Measurements from ENCODE around the gene HDLBP. TPM values are rescaled to one million over a fixed set of nuclear protein-coding genes. Genes with fewer than 3 reads are reported as not detected.
A peak's percentile ranks its signal among the peaks of the same experiment; 100 is the strongest.

HDLBP gene
- total RNA-seq, 1 donor from 2014 or later = 839 TPM

GRCh38 chr2:241225983-241226382, 89.5 kb downstream of the HDLBP start:
- Mint-ChIP-seq H3K9me3 (ENCODE audit: unreplicated experiment) (no peaks in the 10 kb centered on the region), H3K27ac (ENCODE audit: unreplicated experiment) (no peak overlapping the region), H3K27me3 (ENCODE audit: unreplicated experiment) (no peaks in the 10 kb centered on the region), H3K36me3 (ENCODE audit: unreplicated experiment) (peaks cover 26% of the 10 kb centered on the region), H3K4me3 (ENCODE audit: unreplicated experiment) (no peak overlapping the region), H3K4me1 (ENCODE audit: unreplicated experiment) (peaks cover 12% of the 10 kb centered on the region)
- no peak for TF ChIP-seq CTCF (IDR thresholded peaks at IDR 0.05)
- no peak for DNase-seq (ENCODE audit: extremely low spot score, unreplicated experiment)

- Mint-ChIP-seq H3K36me3 (ENCODE audit: unreplicated experiment) (peaks cover 23% of the 10 kb centered on the region), H3K27ac (ENCODE audit: unreplicated experiment) (no peak overlapping the region), H3K4me3 (ENCODE audit: unreplicated experiment) (no peak overlapping the region), H3K9me3 (ENCODE audit: unreplicated experiment) (no peaks in the 10 kb centered on the region), H3K27me3 (ENCODE audit: unreplicated experiment) (no peaks in the 10 kb centered on the region), H3K4me1 (ENCODE audit: unreplicated experiment) (peaks cover 12% of the 10 kb centered on the region)
- DNase-seq (ENCODE audit: extremely low spot score, unreplicated experiment) = no peak
- no peak for TF ChIP-seq CTCF (IDR thresholded peaks at IDR 0.05)
Observed at GRCh38 chr2:241225545-241225944, 89.9 kb downstream of the HDLBP start.

- H3K27me3 Mint-ChIP-seq (ENCODE audit: unreplicated experiment) = no peaks in the 10 kb centered on the region
- H3K27ac Mint-ChIP-seq (ENCODE audit: unreplicated experiment) = peak overlapping the region; percentile 66
- peaks cover 12% of the 10 kb centered on the region for H3K4me1 Mint-ChIP-seq (ENCODE audit: unreplicated experiment)
- H3K4me3 Mint-ChIP-seq (ENCODE audit: unreplicated experiment) = no peak overlapping the region
- H3K36me3 Mint-ChIP-seq (ENCODE audit: unreplicated experiment) = peaks cover 21% of the 10 kb centered on the region
- no peaks in the 10 kb centered on the region for H3K9me3 Mint-ChIP-seq (ENCODE audit: unreplicated experiment)
- TF ChIP-seq CTCF (IDR thresholded peaks at IDR 0.05) = no peak
- no peak for DNase-seq (ENCODE audit: extremely low spot score, unreplicated experiment)
Observed at GRCh38 chr2:241224851-241225438, 90.5 kb downstream of the HDLBP start.

GRCh38 chr2:241224018-241224850, 91.2 kb downstream of the HDLBP start:
- peaks cover 14% of the 10 kb centered on the region for H3K4me1 Mint-ChIP-seq (ENCODE audit: unreplicated experiment)
- peaks cover 18% of the 10 kb centered on the region for H3K36me3 Mint-ChIP-seq (ENCODE audit: unreplicated experiment)
- TF ChIP-seq CTCF (IDR thresholded peaks at IDR 0.05) = no peak
- H3K27me3 Mint-ChIP-seq (ENCODE audit: unreplicated experiment) = no peaks in the 10 kb centered on the region
- H3K9me3 Mint-ChIP-seq (ENCODE audit: unreplicated experiment) = no peaks in the 10 kb centered on the region
- no peak overlapping the region for H3K4me3 Mint-ChIP-seq (ENCODE audit: unreplicated experiment)
- peak overlapping the region; percentile 66 for H3K27ac Mint-ChIP-seq (ENCODE audit: unreplicated experiment)
- no peak for DNase-seq (ENCODE audit: extremely low spot score, unreplicated experiment)

Data from osteocyte (in vitro differentiated cells).